Fibroblast of skin of scalp (primary cell): Measurements from ENCODE around the gene ACTG1.

Experiments used
- DNase-seq: peaks from one replicate; pipeline ENCODE4 v3.0.0-alpha.2; 2013

ACTG1 gene

DNA sequence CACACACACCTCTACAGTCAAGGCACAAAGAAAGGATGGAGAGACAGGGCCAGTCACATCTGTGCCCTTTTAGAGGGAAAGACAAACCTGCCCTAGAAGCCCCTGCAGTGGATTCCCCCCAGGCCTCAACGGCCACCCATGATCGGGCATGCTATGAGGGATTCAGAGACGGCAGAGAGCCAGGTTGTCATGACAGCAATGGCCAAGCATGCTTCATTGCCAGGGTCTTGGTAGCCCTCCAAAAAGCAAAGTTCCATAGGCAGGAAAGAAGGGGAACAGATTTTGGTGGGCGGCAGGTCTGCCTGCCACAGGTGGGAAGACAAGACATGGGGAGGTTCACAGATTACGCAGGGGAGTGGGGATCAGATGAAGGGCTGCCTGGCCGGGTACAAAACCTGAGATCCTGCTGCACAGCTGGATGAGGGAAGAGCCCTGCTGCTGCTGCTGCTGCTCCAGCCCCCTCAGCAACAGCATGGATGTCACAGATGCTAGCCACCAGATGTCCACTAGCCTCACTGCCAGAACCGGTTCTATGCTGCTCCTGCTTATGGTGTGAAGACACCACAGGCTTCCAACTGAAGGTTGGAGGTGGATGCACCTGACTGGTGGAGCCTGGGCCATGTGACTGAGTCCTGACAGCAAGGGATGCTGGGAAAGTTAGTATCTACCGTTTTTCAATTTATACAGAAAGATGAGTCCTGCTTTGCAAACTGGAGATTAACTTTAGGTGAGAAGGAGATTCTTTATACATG is 17.8 kb downstream of the ACTG1 start:
- DNase-seq: no peak

DNA sequence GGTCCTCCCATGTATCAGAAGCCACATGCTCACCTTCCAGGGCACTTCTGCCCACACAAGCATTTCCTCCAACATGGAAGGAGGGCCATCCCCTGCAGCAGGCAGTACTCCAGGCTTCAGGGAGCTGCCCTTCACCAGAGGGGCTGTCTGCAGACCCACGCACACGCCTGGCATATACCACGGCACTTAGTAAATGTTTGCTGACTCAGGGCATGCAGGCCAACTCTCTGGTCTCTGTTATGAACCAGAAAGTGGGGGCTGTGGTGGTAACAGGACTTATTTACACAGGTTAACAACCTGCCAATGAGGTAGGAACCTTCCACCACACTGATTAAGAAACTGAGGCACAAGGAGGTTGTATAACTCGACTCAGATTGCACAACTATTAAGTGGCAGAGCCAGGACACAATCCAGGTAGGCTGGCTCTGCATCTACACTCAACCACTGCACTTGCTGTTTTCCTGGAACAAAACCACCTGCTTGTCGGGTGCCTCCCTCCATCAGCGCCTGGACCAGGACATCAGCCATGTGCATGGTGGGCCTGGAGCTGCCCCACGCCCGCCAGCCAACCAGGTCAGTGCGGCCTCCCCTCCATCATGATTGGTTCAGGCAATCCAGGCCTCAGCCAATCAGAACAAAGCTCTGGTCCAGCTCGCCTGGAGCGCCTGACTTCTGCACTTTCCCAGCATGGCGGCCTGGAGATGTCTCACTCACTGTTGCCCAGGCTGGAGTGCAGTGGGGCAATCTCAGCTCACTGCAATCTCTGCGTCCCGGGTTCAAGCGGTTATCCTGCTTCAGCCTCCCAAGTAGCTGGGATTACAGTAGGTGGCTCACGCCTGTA is 19.2 kb downstream of the ACTG1 start:
- DNase-seq: no peak

DNA sequence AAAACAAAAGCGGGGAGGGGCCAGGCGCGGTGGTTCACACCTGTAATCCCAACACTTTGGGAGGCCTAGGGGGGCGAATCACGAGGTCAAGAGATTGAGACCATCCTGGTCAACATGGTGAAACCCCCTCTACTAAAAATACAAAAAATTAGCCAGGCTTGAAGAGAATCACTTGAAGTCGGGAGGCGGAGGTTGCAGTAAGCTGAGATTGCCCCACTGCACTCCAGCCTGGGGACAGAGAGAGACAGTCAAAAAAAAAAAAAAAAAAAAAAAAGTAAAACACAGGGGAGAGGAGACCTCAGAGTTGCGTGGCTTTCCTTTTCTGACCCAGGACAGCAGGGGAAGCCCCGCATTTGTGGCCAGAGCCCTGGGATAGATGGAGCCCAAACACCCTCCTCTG is 19.9 kb downstream of the ACTG1 start:
- no peak for DNase-seq

DNA sequence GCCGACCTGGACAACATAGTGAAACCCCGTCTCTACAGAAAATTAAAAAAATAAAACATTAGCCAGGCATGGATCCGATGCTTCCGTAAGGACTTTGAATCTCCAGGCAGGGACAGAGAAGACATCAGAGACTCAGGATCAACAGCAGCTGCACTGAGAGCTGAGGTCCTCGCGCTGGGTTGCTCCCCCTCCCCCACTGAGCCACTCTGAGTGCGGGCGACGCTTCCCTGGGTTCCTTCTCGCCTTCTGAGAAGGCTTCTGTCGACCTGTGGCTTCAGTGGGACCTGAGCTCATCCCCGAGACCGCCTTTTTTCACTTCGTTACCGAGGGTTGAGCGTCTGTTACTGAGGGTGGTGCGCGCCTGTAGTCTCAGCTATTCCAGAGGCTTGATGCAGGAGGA is 20.4 kb downstream of the ACTG1 start:
- no peak for DNase-seq

DNA sequence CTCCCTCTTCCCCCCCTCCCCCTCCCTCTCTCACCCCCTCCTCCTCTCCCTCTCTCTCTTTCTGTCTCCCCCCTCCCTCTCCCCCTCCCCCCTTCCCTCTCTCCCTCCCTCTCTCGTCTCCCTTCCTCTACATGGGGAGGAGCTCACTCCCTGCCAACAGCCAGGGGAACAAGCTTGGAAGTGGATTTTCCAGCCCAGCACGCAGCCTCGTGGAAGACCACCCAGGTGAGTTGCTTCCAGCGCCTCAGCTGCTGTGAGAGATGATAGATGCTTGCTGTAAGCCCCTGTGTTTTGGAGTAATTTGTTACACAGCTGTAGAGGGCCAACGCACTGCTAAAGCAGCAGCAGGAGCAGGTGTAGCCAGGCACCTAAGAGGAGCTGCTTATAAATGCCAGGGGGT is 20.8 kb downstream of the ACTG1 start:
- no peak for DNase-seq

DNA sequence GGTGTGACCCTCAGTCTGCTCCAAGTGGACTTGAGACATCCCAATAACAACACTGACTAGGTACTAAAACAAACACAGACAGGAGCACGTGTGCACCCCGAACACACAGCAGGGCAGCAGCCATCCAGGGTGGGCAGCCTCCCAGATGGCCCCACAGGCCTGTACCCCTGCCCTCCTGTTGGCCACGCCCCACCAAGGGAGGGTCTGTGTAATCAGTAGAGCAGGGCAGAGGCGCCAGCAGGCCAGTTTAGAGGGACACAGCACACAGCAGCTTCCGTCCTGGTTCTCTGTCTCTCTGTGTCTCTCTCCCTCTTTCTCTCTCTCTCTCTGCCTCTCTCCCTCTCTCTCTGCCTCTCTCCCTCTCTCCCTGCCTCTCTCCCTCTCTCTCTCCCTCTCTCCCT is 21.4 kb downstream of the ACTG1 start:
- no peak for DNase-seq

DNA sequence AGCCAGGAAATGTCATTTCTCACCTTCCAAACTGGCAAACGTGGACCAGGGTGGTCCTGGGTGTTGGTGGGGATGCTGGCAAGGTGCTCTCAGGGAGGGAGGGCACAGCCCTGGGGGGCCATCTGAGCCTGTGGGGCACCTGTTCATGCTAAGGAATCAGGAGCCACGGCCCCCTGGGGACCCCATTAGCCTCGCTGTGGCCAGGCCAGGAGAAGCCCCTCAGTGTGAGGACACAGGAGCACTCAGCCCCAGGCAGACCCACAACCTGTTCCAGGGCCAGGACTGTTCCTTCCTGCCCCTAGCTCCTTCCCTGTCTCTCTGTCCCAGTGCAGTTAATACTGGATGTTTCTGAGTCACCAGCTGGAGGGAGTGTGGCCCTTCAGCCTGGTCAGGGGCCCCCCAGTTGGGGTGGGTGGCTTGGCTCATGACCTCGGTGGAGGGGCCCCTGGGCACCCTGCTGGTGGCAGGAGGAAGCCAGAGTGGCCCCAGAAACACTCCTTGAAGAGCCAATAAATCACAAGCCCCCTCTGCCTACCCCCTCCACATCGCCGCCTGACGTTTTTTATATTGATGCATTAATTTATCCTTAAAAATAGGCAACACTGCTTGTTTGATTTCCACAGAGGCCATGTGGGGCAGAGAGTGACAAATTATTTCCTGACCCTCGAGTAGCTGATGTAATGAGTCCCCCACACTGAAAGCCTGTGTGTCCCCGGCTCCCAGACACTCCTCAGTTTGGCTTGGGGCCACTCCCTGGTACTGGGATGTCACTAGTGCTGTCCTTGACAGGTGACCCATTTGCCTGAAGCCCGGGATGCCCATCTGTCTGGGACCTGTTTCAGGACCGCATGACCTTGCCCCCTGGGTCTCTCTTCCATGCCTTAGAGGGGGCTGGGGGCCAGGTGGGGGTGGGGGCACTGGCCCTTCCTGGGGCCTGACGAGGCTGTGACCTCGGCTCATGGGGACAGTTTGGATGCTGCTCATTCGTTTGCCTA is 22.3 kb downstream of the ACTG1 start:
- no peak for DNase-seq

DNA sequence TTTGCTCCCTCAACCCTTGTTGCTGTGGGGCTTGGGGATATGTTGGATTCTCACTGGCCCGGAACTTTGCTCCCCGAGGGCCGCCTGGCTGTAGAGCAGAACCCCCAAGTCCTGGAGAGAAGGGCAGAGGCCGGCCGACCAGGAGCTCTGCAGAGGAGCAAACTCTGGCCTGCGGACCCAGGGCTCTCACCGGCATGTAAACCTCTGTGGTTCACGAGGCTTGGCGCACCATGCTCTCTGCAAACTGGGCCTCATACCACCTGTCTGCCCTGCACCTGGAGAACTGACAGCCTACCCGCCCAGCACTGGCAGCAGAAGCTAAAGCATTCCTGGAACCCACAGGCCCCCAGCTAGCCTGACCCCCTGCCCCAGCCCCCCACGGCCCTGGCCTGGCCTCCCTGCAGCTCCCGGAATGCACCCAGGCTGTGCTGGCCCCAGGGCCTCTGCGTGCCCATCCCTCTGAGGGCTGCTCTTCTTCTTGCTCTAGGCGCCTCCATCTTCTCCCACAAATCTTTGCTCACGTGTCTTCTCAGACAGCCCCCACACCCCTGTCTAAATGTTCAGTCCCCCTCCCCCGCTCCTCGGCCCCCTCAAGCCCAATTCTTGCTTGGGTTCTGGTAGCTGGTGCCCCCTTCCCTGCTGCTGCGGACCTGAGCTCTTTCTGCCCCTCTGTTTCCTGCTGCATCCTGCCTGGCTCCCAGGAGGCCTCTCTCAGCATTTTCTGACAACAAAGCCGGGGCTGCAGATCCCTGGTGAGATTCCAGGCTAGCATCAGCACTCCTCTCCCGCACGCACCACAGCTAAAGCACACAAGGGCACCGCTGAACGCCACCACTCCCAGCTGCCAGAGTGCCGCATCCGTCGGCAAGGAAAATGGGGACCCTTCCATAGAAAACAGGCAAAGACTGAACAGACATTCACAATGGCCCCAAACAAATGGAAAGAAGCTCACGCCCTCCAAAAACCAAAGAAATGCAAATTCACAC is 23.3 kb downstream of the ACTG1 start:
- peak; percentile 38 for DNase-seq

DNA sequence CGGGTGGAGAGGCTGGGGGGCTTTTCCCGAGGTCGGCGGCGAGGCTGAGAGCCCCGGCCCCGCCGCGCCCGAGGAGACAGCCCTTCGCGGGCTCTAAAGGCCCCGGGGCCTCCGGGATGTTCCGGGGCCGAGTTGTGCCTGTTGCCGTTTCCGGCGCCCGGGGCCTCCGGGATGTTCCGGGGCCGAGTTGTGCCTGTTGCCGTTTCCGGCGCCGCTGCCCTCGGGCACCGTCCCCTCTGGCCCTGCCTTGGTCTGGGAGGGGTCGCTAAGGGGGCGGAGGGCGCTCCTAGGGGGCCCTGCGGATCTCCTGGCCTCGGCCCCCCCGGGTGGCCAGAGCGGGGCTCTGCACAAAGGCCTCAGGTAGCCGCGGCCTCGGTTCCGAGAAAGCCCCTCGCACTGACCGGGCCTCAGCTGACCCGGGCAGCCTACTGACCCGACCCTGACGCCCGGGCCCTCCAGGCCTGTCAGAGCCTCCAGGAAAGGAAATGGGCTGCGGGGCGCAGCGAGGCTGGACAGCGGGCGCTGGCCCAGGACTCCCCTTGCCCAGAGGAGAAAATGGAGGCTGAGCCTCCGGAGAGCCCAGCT is 24.2 kb downstream of the ACTG1 start:
- DNase-seq: no peak

DNA sequence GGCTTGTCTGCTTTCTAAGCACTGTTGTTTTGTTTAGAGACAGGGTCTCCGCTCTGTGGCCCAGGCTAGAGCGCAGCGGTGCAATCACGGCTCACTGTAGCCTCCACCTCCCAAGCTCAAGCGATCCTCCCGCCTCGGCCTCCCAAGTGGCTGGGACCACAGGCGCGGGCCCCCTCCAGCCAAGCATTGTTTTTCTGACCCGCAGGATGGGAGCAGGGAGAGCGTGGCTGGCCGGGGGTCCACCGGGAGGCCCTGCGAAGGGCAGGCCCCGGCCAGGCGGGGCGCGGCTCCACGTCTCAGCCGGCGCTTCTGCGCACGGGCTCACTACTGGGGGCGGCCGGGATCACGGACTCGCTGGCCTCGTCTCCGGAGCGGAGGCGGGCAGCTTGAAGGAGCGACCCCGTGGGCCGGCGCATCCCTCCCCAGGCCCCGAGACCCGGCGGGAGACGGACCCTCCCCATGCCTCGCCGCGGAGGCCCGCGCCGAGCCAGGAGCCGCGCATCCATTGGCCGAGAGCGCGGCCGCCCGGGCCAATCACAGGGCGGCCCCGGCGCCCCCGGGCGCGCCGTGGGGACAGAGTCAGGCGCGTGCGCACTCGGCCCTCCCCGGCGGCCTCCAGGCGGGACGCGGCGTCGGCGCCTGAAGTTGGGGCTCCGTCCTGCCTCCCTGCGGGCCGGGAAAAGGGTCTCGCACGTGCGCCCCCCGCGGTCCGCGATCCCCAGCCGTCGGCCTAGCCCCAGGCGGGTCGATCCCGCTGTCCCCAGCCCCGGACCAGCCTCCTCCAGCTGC is 24.9 kb downstream of the ACTG1 start:
- DNase-seq: peak; percentile 83

DNA sequence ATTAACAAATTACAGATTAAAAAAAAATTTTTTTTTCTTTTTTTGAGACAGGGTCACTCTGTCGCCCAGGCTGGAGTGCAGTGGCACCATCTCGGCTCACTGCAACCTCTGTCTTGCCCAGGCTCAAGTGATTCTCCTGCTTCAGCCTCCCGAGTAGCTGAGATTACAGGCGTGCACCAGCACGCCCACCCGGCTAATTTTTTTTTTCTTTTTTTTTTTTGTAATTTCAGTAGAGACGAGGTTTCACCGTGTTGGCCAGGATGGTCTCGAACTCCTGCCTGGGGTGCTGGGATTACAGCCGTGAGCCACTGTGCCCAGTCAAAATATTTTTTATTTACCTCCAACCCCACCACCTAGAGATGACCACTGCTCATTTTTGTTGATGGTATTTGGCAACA is 25.5 kb downstream of the ACTG1 start:
- DNase-seq: no peak

DNA sequence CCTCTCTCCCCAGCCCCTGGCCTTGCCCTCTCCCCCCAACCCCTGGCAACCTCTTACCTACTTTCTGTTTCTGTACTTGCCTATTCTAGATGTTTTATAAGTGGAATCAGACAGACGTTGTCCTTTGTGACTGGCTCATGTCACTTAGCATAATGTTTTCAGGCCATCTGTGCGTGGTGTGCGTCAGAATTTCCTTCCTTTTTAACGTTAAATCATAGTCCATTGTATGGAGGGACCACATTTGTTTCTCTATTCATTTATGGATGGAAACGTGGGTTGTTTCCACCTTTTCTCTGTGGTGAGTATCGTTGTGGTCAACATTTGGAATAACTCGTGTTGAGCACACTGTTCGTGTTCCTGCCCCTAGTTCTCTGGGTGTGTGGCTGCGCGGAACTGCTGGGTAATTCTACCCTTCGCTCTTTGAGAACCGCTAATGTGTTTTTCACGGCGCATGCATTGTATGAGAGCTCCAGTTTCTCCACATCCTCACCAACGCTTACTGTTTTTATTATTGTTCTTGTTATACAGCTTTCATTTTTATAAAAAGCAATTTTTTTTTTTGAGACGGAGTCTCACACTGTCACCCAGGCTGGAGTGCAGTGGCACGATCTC is 26.3 kb downstream of the ACTG1 start:
- no peak for DNase-seq

DNA sequence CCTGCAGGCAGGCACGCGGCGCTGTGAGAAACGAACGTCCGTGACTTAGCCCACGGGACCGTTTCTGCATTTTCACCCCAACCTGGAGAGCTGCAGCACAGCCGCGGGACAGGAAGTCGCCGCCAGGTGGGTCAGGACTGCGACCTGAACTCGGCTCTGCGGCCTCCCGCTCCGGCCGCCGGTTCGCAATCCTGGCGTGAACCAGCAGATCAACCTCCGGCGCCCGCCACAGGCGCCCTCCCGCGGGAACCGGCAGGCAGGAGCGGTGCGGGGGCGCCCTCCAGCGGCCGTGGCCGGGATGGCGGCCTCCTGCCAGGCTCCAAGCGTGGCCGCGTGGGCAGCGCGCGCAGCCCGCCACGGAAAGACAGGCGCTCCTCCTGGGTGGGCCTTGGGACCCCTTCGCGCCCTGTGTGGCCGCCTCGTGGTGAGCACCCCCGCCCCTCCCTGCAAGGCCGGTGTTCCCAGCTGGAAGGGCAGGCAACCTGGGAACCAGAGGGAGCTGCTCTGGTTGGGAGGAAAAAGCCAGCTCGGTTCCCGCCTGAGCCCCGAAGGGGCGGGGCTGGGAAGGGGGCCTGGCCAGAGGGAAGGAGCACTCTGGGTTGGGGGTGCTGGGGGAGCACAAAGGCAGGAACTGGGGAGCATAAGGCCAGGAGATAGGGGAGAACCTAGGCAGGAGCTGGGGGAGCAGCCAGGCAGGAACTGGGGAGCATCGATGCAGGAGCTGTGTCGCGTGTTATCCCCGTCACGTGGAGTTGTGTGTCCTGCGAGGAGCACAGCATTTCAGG is 28.2 kb downstream of the ACTG1 start:
- peak; percentile 79 for DNase-seq

DNA sequence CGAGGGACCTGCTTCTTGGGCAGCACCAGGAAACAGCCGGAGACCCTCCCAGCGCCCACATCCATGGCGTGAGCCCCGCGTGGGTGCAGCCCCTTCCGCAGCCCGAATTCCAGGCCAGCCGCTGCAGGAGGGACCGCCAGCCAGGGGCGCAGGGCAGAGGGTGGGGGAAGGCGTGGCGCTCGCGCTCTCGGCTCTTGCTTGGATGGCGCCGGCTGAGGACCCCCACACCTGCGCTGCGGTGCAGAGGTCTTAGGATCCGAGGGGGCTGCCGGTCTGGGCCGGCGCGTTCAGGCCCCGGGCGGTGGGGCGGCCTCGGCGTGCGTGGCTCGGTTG is 28.8 kb downstream of the ACTG1 start:
- no peak for DNase-seq

DNA sequence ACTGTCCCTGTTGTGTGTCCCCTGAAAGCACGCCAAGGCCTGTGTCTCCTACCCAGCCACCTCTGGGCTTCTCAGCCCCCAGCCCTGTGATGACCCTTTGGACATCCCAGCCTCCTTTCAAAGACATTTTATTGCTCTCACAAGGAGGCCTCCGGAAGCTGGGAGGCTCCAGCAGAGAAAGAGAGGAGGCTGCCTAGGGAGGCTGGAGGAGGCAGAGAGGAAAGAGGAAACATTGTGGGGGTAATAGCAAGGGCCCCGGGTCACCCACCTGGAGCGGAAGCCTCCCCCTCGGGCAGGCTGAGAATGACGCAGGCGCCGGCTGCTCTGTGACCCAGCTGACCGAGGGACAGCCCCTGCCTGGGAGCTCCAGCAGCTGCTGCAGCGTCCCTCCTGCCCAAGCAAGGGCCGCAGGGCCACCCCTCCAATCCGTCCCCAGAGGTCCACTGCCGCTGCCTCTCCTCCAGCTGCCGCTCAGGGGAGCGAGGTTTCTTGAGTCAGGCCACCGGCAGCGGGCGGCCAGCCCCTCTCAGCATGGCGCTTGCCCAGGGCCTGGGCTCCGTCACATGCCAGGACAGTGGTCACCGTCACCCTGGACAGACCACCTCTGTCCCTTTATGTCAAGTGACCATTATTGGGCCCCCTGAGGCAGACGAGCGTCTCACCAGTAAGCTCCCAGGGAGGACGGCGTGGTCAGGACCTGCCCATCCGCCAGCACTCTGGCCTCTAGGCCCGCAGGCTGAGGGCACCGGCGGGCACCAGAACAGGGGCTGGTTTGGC is 29.3 kb downstream of the ACTG1 start:
- DNase-seq: no peak

DNA sequence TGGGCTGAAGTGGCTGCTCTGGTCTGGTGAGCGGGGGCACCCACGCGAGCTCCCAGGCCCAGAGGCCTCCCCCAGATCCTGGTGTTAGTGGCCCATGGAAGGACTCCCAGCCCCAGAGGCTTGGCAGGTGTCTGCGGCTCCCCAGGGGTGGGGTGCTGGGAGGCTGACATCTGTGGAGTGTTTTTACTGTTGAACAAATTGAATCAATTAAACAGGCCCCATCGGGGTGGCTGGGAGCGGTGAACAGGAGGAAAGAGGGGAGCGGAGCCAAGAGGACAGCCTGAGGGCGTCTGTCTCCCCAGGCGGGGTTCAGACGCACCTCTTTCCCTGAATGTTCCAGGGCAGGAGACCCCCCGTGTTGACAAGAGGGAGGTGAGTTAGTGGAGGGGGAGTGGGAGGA is 29.9 kb downstream of the ACTG1 start:
- no peak for DNase-seq

DNA sequence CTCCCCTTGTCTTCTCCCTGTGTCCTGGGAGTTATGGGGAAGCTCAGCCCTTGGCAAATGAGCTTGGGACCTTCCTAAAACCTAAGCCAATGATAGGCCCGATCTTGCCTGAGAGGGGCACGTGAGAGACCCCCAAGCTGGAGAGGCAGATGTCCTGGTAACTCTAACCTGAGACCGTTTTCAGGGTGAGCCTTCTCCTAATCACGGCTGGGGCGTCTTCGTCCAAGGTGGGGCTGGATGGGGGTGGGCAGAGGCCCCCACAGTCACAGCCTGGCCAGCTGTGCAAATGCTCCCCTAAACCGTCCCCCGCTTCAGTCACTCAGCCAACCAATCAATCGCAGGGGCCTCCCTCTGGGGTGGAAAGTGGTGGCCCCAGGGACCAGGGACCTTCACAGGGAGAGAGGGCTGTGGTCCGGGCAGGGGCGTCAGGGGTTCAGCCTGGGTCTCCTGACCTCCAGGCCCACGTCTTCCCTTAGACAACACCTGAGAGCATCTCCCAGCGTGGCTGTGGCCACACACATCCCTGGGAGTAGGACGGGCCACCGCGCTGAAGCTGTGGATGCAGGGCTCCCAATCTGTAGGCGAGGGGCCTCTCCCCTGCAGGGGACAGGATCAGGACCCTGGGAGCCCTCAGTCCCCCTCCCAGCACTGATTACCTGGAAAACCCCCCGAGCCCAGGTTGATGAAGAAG is 30.6 kb downstream of the ACTG1 start:
- DNase-seq: no peak
